HG03558 (cell line): ENCODE data around the gene SERINC1.

Experiments
- ATAC-seq: cut with Tn5 transposase; IDR thresholded peaks from one replicate; pipeline ENCODE4 v1.9.1; 2021; ENCODE audit warnings: moderate number of reproducible peaks; ENCODE audit not compliant: unreplicated experiment; ENCODE audit errors: extremely low read depth

SERINC1 gene

GRCh38 chr6:122399348-122400120, 72.1 kb downstream of the SERINC1 start, which contains the start of gene HSF2:
HSF2 (plus strand) TSS chr6:122399652; CDS start chr6:122399738, 86 bp downstream.
- ATAC-seq: peak; percentile 96

GRCh38 chr6:122399055-122399347, 72.6 kb downstream of the SERINC1 start:
- no peak for ATAC-seq

- no peak for ATAC-seq
These were observed 77.6 kb downstream of the SERINC1 start for GRCh38 chr6:122394016-122394415.

- no peak for ATAC-seq
These were observed 78.2 kb downstream of the SERINC1 start for GRCh38 chr6:122393351-122393896.
